Stimulated activated CD4-positive, alpha-beta T cell treated with anti-CD3 and anti-CD28 coated beads, Interleukin-12 subunit alpha, Interleukin-12 subunit beta, amount 100 ng/mL, for 4 hours (primary cell): ENCODE data around the gene KCNMA1.

Experiments
- DNase-seq: peaks from one replicate; pipeline ENCODE4 v3.0.0-alpha.2; 2020

The KCNMA1 gene

DNA sequence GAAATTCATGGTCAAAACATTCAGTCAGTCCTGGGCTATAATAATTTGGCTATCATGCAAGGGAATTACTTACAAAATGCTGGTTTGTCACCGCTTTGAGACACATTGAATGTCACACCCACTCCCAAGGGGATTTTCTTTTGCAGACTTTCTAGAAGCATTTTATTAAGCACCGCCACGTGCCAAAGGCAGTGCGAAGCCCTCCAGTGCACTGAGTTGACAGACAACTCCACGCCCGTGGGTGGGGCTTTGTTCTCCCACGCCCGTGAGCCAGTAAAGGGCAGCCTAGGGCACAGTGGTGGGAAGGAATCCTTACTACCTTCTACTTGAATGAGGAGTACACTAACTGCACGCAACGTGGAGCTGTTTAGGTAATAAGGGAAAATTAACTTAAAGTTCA lies 515.8 kb downstream of the KCNMA1 start:
- no peak for DNase-seq

DNA sequence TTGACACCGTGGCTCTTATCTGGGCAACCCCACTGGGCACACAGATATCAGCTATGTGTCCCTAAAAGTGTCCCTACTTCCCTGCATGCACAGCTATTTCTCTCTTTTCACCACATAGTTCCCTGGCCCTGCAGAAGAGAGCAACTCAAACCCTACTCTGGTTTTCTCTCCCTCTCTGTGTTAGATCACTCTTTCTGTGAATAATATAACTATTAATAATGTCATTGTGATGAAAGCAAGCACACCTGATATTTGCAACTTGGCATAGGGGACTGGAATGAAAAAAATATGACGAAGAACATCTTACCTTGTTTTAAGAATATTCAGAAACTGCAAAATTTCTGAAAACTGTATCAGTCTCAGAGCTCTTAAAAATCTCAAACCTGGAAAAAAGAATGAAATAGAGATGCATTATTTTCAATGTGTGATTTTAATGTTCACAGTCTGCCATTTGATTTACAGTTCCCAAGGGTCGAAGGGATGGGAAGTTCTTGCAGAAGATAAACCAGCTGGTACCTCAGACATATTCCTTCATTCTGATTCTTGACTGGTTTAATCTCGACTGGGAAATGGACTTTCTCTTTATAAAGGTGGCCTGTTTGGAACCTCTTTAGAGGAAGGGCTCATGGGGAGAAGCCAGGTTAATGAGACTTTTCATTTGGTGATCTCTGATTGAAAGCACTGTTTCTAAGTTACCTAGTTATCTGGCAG lies 516.8 kb downstream of the KCNMA1 start:
- DNase-seq: no peak

- no peak for DNase-seq
Observed at GRCh38 chr10:77120012-77120411, 517.6 kb downstream of the KCNMA1 start.

DNA sequence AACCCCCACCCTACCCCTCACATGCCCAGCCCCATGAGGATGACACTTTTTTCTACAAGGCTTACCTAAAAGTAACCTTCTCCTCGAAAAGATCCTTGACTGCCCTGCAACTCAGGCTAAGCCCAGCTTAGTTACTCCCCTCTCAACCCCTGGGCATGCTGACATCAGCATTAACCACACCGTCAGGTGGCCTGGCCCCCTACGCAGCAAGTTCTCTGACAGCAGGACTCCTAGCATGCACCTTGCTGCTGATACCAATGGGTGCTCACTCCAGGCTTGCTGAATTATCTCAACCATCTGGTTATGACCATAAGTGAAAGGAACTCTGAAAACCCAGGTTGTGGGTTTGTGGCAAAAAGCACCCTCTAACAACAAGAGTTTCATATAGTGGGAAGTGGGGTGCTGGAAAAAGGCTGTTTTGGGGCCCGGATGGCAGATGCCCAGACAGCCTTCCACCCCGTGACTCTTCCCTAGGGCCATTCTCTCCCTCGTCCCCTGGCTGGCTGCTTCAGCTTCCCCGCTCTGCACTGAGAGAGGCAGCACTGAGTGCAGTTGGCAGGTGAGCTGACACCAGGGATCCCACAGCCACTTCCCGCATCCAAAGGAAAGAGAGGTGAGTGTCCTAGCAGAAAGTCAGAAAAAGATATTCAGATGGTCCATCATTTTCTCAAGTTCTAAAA lies 518.9 kb downstream of the KCNMA1 start:
- no peak for DNase-seq

DNA sequence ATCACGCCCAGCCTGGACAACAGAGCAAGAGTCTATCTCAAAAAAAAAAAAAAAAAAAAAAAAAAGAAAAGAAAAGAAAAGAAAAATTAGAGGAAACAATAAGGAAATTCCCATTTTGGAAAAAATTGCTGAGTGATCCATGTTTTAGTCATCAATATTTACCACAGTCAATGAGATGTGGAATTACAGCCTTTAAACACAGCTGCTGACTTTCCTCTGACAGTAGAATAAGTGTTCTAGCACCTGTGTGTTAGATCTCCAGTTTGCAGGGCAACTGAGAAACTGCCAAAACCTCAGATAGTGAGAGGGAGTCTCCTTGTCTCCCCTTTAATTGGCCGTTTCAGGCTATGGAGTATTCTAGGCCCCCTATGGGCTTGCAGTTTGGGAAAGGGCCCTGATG lies 520.1 kb downstream of the KCNMA1 start:
- no peak for DNase-seq

- no peak for DNase-seq
Observed at GRCh38 chr10:77116904-77117303, 520.7 kb downstream of the KCNMA1 start.

DNA sequence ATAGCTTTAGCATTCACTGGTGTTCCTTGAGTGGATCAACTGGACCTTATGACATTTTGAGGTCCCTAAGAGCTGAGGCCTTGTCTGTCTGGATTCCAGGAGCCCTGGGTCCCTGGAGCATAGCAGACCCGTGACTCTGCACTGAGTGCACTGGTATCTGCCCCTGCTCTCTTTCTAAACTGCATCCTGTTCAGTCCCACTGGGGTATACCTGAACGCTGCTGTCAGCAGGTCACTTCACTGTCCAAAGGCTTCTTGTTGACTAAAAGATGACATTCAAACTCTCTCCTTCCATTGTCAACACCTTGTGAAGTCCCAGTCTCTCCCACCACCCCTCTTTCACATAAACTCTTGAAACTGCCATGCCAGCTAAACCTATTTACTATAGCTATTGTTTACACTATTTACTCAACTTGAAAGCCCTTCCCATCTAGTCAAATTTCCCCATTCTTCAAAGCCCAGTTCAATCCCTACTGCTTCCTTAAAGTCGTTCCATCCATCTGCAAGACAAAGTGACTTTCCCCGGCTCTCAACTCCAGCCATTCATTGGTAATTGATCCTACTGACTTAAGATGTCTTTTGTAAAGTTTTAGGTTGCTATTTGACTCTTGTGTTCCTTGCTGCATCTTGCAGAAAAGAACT lies 523.3 kb downstream of the KCNMA1 start:
- DNase-seq: no peak

DNA sequence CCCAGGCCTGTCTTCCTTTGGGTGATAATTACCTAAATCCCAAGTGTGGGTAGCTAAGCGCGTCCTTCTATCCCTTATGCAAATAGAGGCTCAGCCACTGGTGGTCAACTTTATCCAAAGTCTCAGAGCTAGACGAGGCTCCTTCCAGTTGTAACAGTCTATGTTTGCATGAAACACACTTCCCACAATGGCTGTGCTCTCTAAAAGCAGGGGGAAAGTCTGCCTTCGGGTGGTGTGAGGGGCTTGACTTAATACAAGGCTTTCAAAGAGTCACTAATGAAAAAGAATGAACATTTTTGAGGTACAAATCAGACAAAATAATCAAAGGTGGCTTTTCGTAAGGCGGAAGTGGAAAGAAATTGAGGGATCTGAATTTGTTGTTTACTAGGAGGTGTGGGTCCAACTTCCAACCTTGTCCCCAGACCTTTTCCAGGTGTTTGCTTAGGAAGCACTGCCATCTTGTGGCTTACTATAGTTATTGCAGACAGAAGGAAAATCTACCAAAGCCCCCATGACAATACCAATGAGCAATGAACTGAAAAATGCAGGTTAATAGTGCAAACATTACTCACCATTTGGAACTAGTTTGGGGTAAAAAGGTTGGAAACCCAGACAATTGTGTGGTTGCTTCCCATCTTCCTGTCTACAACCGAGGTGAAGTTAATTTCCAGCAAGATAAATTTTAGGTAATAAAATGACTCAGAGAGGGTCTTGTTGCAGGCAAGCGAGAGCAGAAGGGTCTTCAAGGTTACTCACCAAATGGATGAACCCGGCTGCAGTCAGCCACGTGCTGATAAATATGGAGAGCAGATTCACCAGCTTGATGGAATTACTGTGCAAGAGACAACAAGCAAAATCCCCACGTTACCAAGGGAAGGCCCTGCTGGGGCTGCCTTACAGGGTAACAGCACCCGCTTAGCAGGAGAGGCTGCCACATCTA lies 525.7 kb downstream of the KCNMA1 start:
- no peak for DNase-seq

- no peak for DNase-seq
Observed at GRCh38 chr10:77110757-77111156, 526.9 kb downstream of the KCNMA1 start.

DNA sequence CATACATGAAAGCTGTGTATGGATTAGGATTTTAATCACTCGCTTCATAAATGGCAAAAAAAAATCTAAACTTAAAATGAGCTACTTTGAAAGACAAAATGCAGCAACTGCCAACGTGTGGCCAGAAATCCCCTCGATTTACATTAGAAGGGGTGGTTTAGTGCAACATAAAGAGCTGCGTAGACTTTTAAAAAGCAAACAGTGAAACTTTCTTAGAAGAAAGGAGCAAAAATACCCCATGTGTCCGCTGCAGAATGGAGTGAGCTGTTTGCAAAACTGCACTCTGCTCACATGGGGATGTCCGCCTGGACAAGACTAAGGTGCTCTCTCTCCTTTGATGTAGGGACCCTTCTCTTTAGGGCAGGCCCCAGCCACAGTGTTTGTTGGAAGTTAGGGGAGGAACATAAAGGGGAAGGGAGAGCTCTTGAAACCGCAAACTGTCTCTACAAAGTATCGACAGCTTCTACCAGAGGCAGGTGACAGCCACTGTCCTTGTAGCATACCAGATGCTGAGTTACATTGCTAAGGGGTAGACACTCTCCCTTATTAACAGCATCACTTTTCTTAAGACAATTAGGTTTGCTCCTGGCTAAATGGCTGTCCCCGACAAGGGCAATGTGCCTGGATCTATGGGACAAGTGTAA lies 528.1 kb downstream of the KCNMA1 start:
- no peak for DNase-seq

GRCh38 chr10:77106676-77107075 lies 530.9 kb downstream of the KCNMA1 start:
- no peak for DNase-seq

- no peak for DNase-seq
Observed at GRCh38 chr10:77105761-77106221, 531.8 kb downstream of the KCNMA1 start.

DNA sequence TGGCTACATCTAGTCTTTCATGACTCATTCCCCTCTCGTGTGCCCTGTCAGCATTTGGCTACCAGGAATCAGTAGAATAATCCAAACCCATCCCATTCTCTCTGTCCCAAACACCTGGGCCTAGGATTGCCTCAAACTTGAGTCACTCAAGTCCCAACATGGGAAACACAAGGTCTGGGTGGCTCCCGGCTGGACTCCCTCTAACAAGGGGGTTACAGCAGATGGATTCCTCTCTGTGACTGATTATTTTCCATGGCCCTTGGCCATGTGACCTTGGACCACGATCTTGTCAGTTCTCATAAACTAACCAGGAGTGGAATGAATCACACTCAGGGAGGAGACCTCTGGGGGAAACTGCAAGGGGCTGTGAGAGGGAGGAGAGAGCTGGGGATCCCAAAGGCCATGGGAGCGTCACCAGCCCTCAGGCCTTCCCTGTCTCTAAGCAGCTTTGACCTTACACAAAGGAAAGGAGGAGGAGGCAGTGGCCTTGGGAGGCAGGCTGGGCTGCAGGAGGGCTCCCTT lies 533.1 kb downstream of the KCNMA1 start:
- DNase-seq: no peak

GRCh38 chr10:77103213-77103612 lies 534.4 kb downstream of the KCNMA1 start:
- no peak for DNase-seq

DNA sequence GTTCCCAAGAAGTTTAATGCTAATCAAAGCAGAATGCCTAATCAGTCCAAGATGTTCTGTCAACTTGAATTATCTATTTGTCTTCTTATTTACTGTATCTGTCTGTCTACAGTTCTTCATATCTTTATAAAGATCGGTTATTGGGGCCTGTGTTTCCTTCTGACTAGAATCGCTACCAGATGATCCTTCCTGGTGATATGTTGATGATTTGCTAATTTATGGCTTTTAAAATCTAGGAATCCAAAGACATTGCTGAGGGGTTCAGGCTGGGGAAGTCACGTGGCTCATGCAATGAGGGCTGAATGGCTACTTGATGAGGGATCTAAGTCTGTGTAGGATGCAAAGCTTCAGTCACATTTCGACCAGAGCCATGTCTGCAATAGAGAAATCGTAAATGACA lies 536.3 kb downstream of the KCNMA1 start:
- no peak for DNase-seq

GRCh38 chr10:77099136-77099535 lies 538.5 kb downstream of the KCNMA1 start:
- no peak for DNase-seq

GRCh38 chr10:77097625-77098024 lies 540.0 kb downstream of the KCNMA1 start:
- no peak for DNase-seq

DNA sequence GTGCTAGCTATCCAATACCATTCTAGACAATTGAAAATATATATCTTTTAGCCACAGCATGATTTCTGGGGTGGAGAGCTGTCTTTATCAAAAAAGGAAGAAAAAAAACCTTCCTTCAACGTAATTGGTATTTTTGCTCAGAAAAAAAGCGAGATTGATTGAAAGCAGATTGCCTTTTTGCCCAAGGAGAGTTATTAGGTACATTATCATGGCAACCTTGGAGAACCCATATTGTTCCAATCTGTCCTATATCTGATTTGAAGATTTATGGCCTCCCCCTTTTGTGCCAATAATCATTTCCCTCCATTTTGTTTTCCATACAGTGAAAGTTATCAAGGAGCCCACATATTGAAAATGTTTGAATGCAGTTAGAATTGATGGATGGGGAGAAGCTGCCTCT lies 544.5 kb downstream of the KCNMA1 start:
- no peak for DNase-seq

DNA sequence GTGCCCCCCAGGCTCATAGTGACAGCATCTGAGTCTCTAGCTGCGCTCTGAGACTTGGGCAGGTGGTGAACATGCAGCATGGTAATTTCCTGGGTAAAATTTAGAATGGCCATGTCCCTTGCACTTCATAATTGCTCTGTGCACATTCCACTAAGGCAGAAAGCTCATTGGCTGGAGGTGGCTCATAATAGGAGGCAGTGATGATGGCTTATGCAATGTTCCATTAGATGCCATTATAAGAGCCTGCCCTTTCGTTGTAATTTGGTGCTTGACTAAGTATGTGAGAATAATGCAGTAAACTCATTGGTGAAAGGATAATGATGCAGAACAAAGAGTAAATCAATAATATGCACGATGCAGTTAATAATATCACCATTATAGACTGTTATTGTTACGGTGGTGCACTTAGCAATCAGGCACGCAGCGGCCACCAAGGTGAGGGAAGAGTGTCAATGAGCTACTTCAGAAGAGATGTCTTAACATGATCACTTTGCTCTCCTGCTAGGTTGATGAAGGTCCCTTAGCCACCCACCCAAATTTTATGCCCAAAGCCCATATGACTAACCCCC lies 545.9 kb downstream of the KCNMA1 start:
- DNase-seq: no peak

- no peak for DNase-seq
Observed at GRCh38 chr10:77090381-77091356, 546.9 kb downstream of the KCNMA1 start.

DNA sequence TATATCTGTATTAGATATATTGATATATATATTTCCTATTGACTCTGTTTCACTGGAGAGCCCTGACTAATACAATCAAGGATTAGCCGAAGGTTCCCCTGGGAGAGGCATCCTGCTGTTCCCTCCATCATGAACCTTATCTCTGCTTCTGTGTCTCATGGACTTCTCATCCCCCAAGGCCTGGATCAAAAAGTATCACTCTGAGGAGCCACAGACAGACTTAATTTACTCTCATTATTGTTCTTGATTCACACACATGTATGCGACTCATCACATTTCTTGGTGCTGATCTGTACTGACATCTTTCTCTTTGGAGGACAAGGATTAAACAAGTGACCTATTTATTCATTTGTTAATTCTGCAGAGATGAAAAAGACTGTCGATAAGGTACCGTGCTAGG lies 550.2 kb downstream of the KCNMA1 start:
- DNase-seq: no peak
